HG03571 (cell line): Measurements from ENCODE around the gene RFTN1.

Experiments used
- ATAC-seq: cut with Tn5 transposase; IDR thresholded peaks from one replicate; pipeline ENCODE4 v1.9.1; 2021; ENCODE audit not compliant: unreplicated experiment

Gene RFTN1

GRCh38 chr3:16441371-16441875 is 72.1 kb downstream of the RFTN1 start:
- no peak for ATAC-seq

DNA sequence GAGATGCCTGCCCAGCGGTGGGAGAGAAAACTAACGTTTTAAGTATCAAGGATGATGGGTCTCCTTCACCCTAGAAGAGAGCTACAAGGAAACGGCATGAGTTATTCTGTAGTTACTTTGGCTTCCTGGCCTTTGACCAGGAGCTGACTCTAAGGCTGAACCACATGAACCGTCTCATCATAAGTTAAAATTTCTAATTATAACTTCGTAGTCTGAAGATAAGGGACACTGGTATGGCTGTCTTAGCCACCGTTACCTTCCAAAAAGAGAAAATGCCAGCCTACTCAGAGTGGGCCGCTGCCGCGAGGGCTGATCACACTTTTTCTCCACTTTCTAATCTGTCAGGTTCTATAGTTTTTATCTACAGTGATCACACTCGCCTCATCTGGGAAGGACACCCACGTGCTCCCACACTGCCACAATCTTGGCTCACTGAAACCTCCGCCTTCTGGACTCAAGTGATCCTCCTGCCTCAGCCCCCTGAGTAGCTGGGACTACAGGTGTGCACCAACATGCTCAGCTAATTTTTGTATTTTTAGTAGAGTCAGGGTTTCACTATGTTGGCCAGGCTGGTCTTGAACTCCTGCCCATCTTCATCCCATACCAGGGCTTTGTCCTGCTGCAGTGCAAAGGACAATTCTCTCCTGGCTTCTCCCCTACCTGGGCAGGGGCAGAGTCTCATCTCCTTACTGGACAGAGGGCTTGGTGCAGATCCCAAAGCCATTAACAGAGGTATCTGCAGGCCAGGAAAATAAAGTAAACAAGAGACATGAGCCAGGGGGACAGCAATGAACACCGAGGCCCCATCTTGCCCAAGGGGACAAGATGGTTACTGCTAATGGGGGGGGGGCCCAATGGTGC is 73.4 kb downstream of the RFTN1 start:
- ATAC-seq = no peak

GRCh38 chr3:16439163-16439847 is 74.2 kb downstream of the RFTN1 start:
- ATAC-seq = no peak

GRCh38 chr3:16437640-16438039 is 75.9 kb downstream of the RFTN1 start:
- ATAC-seq = no peak

- ATAC-seq = peak; percentile 77
Observed at GRCh38 chr3:16433701-16434151, 79.8 kb downstream of the RFTN1 start.

DNA sequence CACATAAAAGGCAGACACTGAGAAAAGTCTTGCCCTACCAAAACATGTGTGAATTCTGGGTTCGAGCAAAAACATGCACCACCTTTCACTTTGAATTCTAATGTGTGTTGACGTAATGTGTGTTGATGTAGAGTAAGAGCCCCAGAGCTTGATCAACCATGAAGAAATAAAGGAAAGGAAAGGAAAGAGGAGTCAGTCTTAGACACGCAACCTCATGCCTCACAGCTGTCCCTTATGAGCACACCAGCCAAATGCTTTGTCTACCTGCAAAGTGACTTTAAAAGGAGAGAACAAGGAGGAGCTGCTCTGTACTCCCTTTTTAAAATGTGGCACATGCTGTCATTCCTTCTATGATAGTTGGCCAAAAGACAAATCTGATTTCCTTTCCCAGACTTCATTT is 80.8 kb downstream of the RFTN1 start:
- peak; percentile 27 for ATAC-seq

DNA sequence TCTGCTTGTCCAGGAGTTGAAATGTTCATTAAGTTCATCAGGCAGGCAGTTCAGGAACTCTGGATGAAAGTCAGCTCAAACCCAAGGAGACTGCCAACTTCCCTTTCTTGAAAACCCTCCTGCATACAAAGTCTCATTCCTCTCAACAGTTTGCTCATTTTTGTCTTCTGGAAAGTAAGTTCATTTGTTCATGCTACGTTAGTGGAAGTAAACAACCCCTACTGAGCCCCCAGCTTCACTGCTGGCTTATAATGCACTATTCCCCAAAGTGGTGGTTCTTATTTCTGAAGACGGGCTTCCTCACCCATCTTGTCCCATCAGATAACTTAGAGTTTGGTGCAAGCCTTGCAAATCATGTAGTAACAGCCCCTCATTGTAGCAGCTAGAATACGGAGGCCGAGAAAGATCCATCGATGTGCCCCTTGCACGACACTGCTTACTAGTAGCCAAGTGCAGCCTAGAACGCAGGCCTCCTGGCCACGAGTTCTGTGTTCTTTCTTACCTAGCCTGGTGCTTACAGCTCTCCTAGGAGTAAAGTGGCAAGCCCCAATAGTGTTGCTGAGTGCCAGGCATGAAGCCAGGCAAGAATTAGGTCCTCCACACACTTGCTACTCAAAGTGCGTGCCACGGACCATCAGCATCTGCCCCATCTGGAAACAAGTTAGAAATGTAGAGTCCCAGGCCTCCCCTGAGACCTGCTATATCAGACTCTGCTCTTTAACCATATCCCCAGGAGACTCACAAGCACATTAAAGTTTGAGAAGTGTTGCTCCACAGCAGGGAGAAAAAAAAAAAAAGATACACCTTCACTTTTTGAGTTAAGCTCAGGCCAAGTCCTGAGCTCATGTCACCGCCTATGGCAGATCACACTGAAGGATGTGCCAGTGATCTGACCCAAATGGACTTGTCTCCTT is 82.5 kb downstream of the RFTN1 start:
- peak; percentile 43 for ATAC-seq

DNA sequence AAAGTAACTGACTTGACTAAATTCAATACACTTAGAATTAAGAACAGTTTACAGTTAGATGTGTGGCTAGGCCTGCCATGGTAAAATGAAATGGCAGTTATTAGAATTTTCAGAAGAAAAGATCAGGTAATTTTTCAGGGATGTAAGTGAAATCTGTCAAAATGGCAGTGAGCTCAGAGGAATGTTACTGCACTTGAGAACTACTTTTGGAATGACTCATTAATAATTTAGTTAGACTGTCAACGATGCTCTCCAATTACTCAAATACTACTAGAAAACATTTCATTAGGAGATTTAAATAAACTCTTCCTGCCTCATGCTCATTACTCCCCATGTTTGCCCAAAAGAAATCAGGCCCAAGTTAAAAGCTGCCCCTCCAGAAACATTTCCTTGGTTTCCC is 84.4 kb downstream of the RFTN1 start:
- ATAC-seq = no peak

DNA sequence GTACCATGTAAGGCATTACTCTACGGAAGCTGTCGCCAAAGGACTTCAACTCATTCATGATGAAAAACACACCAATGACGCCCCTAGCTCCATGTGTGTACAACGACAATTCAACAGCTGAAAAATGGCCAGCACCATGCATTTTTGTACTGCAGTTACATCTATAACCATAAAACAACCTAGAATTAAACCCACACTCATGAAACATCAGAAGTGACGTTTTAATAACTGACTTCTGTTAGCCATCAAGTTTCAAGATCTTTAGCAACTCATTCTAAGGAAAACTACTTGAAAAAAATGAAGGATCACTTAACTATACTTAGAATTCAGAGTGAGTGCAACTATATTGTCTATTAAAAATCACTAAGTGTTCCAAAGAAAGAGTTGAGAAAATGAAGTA is 84.9 kb downstream of the RFTN1 start:
- ATAC-seq = no peak

DNA sequence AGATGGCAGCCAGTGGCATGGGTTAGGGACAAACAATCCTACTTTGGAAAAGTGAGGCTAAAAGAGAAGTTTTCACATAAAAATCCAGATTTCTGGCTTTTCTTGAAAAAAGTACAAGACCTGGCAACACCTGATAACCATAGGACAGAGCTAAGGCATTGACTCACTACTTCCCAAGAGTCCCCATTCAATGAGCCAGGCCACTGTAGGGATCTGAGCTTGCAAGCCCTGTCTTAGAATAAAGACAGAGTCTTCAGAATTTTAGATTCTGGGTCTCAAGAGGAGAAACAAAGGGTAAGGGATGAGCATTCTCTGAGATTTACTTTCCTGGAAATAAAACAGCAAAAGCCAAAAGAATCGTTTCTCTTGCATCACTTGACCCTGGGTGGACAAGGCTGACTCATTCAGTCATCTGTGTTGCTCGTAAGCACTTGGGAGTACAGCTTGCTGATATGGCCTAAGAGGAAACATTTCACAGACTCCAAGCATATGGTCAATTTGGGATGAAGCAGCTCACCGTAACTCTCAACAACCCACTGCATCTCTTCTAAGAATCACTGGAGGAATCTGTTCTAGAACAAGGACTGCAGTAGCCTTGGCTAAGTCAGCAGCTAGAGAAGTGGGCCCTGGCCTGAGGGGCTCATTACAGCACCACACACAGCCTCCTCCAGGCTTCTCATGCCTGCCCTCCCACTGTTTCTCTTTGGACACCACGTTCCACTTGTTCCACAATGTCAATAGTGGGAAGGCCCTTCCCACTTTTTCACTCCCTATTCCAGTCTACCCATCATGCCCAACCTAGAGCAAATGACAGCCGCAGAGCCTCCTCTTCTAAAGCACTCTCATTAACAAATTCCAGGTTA is 86.2 kb downstream of the RFTN1 start:
- ATAC-seq = no peak

DNA sequence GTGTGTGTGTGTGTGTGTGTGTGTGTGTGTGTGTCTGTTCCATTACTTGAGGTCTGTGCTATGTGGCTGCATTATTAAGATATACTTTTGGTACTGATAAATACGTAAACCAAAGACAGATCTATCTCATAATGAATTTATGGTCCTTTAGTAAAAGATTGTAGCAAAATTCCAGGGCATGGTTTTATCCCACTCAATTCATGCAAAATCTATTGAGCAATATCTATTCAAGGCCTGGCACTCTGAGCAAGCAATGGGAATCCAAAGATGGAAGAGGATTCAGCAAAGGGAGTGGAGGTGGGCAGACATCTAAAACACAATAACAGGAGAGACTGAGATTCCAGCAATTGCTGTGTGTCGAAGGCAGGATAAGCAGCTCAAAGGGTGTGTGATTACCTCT is 86.8 kb downstream of the RFTN1 start:
- ATAC-seq = no peak

- ATAC-seq = no peak
Observed at GRCh38 chr3:16426029-16426400, 87.5 kb downstream of the RFTN1 start.

DNA sequence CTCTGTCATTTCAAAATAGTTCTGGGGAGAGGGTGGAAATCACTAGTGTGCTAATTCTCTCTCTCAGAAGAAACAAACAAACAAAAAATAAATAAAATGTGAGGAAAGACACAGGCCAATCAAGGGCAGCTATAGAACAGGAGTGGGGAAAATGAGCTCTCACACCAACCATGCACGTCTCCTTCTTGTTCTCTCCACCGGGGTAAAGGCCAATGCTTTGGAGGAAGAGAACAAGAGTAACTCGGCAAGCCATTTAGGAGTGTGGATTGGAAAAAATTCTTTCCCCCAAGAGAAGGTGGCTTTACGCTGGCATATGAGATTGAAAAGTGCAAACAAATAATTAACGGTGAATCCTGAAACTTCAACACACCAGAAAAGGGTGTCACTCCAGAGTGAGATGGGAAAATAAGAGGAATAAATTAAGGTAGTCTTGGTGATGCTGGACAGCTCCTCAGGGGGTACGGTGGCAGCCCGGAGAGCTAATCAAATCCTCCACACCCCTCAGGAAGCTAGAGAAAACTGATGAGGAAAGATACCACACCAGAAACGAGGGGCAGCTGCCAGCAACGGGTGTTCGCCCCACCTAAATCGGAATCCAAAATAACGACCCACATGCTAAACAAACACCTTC is 88.0 kb downstream of the RFTN1 start:
- no peak for ATAC-seq

DNA sequence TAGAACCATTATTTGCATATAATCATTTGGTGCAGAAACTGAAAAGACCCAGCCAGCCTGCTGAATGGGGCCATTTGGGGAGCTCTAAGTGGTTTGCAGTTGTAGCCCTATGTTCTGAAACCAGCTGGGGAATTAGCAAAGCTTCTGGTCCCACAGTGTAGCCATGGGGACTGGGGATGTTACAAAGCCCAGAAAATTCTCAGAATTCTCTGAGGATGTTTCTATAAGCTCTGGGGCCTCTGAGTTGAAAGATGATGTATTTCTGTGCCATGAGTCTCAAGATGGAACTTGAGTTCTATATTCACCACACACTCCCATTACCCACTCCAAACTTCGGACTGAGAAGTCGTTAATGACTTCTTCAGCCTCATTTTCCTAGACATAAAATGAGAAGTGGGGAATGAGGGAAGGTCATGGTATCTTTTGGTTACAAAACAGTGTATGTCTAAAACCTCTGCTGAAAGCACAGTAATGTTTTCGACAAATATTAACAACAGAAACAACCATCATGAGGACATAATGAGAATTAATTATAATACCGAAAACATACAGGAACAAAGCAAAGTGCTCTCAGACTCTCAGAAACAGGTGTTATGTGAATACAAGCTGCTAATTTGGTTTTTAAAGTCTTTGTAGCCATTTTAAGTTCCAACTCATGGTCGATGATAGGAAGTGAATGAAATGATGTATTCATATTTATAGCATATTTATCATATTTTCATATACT is 89.4 kb downstream of the RFTN1 start:
- ATAC-seq = peak; percentile 80

DNA sequence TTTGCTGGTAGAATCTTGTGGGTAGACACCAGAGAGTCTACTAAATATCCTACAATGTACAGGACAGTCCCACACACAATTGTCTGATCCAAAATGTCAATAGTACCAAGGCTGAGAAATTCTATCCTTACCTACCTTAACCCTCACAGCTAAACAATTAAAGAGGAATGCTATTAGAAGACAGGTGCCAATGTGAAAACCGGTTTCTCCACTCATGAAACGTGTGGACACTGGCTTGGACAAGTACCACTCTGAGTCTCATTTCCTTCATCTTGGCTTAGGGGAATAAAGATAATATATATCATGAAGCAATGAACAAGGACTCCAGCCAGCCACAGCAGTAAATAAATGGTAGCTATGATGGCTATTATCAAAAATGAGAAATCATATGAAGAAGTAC is 90.2 kb downstream of the RFTN1 start:
- no peak for ATAC-seq

DNA sequence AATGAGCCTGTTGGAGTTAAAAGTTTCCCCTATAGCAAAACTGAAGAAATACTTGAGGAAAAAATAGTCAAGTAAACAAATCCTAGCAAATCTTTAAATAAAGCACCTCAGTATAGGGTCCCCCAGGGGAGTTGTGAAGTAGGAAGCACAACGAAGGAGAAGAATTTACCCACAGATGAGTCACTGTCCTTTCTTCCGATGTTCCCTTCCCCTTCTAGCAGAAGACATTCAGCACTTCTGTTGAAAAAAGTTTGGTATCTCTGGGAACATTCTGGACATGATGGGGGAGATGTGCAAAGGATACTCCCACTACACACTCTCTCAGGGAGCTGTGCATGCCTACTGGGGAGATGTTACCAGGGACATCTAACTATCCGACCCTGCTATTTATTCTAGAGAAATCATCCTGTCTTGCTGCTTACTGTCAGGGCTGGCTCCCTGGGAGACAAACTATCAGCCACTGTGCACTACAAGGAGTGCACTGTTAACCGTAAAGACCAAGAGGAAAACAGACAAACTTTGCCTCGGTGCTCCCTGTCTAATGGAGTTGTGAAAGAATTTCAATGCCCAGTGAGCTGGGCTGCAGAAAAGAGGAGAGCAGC is 93.8 kb downstream of the RFTN1 start:
- no peak for ATAC-seq

- no peak for ATAC-seq
Observed at GRCh38 chr3:16417945-16418739, 95.4 kb downstream of the RFTN1 start.

DNA sequence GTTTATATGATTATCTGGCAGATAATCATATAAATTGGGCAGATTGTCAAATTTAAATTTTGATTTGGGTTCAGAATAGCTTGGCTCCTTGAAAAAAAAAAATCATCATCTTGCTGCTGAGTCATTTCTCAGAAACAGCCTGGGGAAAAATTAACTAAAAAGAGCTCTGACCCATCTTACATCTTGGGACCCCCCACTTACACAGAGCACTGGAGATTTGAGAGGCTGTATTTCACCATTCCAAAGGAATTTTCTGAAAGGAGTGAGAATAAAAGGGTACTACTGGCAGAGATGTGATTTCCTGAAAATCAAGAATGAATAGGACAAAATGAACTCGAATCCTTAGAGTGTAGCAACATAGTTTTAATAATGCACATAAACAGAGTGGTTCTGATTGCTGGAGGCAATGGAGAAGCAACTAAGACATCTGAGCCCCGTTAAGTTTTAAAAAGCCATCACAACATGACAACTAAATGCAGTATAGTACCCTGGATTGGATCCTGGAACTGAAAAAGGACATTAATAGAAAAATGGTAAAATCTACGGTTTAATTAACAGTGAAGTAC is 97.5 kb downstream of the RFTN1 start:
- ATAC-seq = no peak
